ACHN (cell line): ENCODE measurements around the gene MRM1.

Experiments used
- DNase-seq: peaks from one replicate; pipeline ENCODE4 v3.0.0-alpha.2; 2015
- in situ Hi-C: cut with HindIII; loops from 2 replicates; pipeline ENCODE4 v1.10.0; 2017; ENCODE audit warnings: low sequenced_read_pairs, low pct_ligation_motif_present, low pct_unique_long_range_greater_than_20kb

The MRM1 gene

GRCh38 chr17:36601303-36602029 is at the start of gene MRM1:
TSS of gene MRM1 (plus strand) at chr17:36601583. CDS start at chr17:36601811, 228 bp downstream.
- in situ Hi-C loops = no loop called here

GRCh38 chr17:36553459-36553858 is 47.9 kb upstream of the MRM1 start:
- no peak for DNase-seq
- in situ Hi-C loops = no loop called here

More at GRCh38 chr17:36601303-36602029, at the start of gene MRM1:
- peak; percentile 93 for DNase-seq

- DNase-seq = no peak
- in situ Hi-C loops = no loop called here
Measured at GRCh38 chr17:36566081-36566480, 35.3 kb upstream of the MRM1 start.

- DNase-seq = no peak
- in situ Hi-C loops = no loop called here
Measured at GRCh38 chr17:36575028-36575427, 26.4 kb upstream of the MRM1 start.

- no peak for DNase-seq
- in situ Hi-C loops = no loop called here
Measured at GRCh38 chr17:36576793-36577192, 24.6 kb upstream of the MRM1 start.

GRCh38 chr17:36578671-36579070 is 22.7 kb upstream of the MRM1 start:
- no peak for DNase-seq
- in situ Hi-C loops = no loop called here

- in situ Hi-C loops = no loop called here
- DNase-seq = no peak
Measured at GRCh38 chr17:36583787-36584186, 17.6 kb upstream of the MRM1 start.

GRCh38 chr17:36586138-36586537 is 15.2 kb upstream of the MRM1 start:
- in situ Hi-C loops = no loop called here
- DNase-seq = no peak

- in situ Hi-C loops = no loop called here
- DNase-seq = no peak
Measured at GRCh38 chr17:36590082-36590481, 11.3 kb upstream of the MRM1 start.

- peak; percentile 81 for DNase-seq
- in situ Hi-C loops = no loop called here
Measured at GRCh38 chr17:36591434-36592315, 9.7 kb upstream of the MRM1 start, which contains the start of gene DHRS11. TSS of gene DHRS11 (plus strand) at chr17:36591879. CDS start at chr17:36592010, 131 bp downstream.

- DNase-seq = peak; percentile 48
- in situ Hi-C loops = no loop called here
Measured at GRCh38 chr17:36592316-36592715, 9.1 kb upstream of the MRM1 start.

- DNase-seq = no peak
- in situ Hi-C loops = no loop called here
Measured at GRCh38 chr17:36592716-36593321, 8.6 kb upstream of the MRM1 start.

- in situ Hi-C loops = no loop called here
- no peak for DNase-seq
Measured at GRCh38 chr17:36593656-36594316, 7.6 kb upstream of the MRM1 start.

GRCh38 chr17:36594626-36595401 is 6.6 kb upstream of the MRM1 start:
- in situ Hi-C loops = no loop called here
- no peak for DNase-seq

GRCh38 chr17:36597226-36597625 is 4.2 kb upstream of the MRM1 start:
- in situ Hi-C loops = no loop called here

GRCh38 chr17:36597866-36598777 is 3.3 kb upstream of the MRM1 start:
- in situ Hi-C loops = no loop called here
- no peak for DNase-seq

More at GRCh38 chr17:36597226-36597625, 4.2 kb upstream of the MRM1 start:
- no peak for DNase-seq

- no peak for DNase-seq
- in situ Hi-C loops = no loop called here
Measured at GRCh38 chr17:36598951-36599401, 2.4 kb upstream of the MRM1 start.
